Measurements from ENCODE around the gene OAT.

The OAT gene

GRCh38 chr10:124384172-124384571 lies 34.6 kb downstream of the OAT start:
- TF ChIP-seq CTCF (IDR thresholded peaks at IDR 0.05; ENCODE audit: borderline replicate concordance, insufficient read depth, low read depth, low read length), result no peak
- no peak overlapping the region for H3K4me3 ChIP-seq (ENCODE audit: low read depth, low read length)

- H3K4me3 ChIP-seq (ENCODE audit: low read depth, low read length), result no peak overlapping the region
- no peak for TF ChIP-seq CTCF (IDR thresholded peaks at IDR 0.05; ENCODE audit: borderline replicate concordance, insufficient read depth, low read depth, low read length)
Measured at GRCh38 chr10:124383496-124383895, 35.2 kb downstream of the OAT start.

GRCh38 chr10:124381011-124381611 lies 37.6 kb downstream of the OAT start:
- no peak for TF ChIP-seq CTCF (IDR thresholded peaks at IDR 0.05; ENCODE audit: borderline replicate concordance, insufficient read depth, low read depth, low read length)
- no peak overlapping the region for H3K4me3 ChIP-seq (ENCODE audit: low read depth, low read length)

DNA sequence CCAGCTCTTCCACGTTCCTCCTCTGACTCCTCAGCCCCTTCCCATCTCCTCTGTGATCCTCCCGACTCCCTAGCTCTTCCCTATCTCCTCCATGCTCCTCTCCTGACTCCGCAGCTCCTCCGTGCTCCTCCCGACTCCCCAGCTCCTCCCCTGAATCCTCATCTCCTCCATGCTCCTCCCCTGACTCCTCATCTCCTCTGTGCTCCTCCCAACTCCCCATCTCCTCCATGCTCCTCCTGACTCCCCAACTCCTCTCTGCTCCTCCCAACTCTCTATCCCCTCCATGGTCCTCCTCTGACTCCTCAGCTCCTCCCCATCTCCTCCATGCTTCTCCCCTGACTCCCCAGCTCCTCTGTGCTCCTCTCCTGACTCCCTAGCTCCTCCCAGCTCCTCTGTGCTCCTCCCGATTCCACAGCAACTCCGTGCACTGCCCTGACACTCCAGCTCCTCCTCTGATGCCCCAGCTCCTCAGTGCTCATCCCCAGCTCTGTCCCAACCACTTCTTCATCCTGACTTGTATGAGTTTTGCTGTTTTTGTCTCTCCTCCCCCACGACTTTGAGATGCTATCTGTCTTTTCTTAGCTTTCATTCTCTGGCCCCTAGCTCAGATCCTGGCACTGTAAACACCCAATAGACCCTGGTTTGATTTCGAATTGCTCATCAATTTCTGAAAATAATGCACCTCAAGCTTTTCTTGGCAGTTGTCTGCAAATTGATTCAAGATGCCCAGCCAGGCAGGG lies 38.3 kb downstream of the OAT start:
- no peak overlapping the region for H3K4me3 ChIP-seq (ENCODE audit: low read depth, low read length)
- TF ChIP-seq CTCF (IDR thresholded peaks at IDR 0.05; ENCODE audit: borderline replicate concordance, insufficient read depth, low read depth, low read length), result no peak

- no peak for TF ChIP-seq CTCF (IDR thresholded peaks at IDR 0.05; ENCODE audit: borderline replicate concordance, insufficient read depth, low read depth, low read length)
- H3K4me3 ChIP-seq (ENCODE audit: low read depth, low read length), result no peak overlapping the region
Measured at GRCh38 chr10:124379609-124380193, 39.0 kb downstream of the OAT start.

- H3K4me3 ChIP-seq (ENCODE audit: low read depth, low read length), result no peak overlapping the region
Measured at GRCh38 chr10:124378881-124379471, 39.7 kb downstream of the OAT start.

More at GRCh38 chr10:124378881-124379471, 39.7 kb downstream of the OAT start:
- TF ChIP-seq CTCF (IDR thresholded peaks at IDR 0.05; ENCODE audit: borderline replicate concordance, insufficient read depth, low read depth, low read length), result no peak

All from GM12875 (cell line).